ENCODE data around the gene TMIGD1. TPM values are rescaled to one million over a fixed set of nuclear protein-coding genes. Genes with fewer than 3 reads are reported as not detected.
A peak's percentile ranks its signal among the peaks of the same experiment; 100 is the strongest.

TMIGD1 gene
- total RNA-seq, 2 experiments from 2014 or later, result not detected

DNA sequence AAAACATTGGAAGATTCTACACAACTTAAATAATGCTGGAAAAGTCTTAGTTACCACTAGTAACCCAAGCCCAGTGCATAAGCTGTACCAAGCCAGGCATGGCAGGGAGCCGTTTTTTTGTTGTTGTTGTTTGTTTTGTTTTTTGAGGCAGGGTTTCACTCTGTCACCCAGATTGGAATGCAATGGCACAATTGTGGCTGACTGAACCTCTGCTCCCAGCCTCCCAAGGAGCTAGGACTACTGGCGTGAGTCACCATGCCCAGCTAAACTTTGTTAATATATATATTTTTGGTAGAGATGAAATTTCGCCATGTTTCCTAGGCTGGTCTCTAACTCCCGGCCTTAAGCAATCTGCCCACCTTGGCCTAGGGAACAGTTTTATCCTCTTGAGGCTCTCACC is 564 bp upstream of the TMIGD1 start:
- ChIA-PET CTCF (interaction anchor here (1.0 to 1.2 kb wide), 2 partner anchors 11 to 491 kb away, joined by 3 read pairs; partner anchors contain the start of gene CRLF3), POLR2A (interaction anchor here (0.7 to 2.7 kb wide), 3 partner anchors 11 to 153 kb away, joined by 3 to 38 read pairs (median 4); no protein-coding TSS in a partner anchor)
- TF ChIP-seq, protein P1, sequence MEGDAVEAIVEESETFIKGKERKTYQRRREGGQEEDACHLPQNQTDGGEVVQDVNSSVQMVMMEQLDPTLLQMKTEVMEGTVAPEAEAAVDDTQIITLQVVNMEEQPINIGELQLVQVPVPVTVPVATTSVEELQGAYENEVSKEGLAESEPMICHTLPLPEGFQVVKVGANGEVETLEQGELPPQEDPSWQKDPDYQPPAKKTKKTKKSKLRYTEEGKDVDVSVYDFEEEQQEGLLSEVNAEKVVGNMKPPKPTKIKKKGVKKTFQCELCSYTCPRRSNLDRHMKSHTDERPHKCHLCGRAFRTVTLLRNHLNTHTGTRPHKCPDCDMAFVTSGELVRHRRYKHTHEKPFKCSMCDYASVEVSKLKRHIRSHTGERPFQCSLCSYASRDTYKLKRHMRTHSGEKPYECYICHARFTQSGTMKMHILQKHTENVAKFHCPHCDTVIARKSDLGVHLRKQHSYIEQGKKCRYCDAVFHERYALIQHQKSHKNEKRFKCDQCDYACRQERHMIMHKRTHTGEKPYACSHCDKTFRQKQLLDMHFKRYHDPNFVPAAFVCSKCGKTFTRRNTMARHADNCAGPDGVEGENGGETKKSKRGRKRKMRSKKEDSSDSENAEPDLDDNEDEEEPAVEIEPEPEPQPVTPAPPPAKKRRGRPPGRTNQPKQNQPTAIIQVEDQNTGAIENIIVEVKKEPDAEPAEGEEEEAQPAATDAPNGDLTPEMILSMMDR (IDR thresholded peaks at IDR 0.05), result no peak
- Mint-ChIP-seq H3K4me3 (no peak overlapping the region), H3K27me3 (no peaks in the 10 kb centered on the region), H3K36me3 (ENCODE audit: low read depth) (no peaks in the 10 kb centered on the region), H3K4me1 (ENCODE audit: low read depth) (peaks cover 47% of the 10 kb centered on the region), H3K27ac (peak overlapping the region; percentile 45), H3K9me3 (no peaks in the 10 kb centered on the region)
- intact Hi-C loops (cut with DNase I, micrococcal nuclease), result no loop called here
- ATAC-seq (ENCODE audit: poor library complexity) (no peak), DNase-seq (no peak)
- peaks cover 25% of the 10 kb centered on the region for H3K4me1 ChIP-seq (ENCODE audit: insufficient read depth, low read length)
- H3K4me3 ChIP-seq (ENCODE audit: low read length), result no peak overlapping the region
- no peak overlapping the region for H3K27ac ChIP-seq (ENCODE audit: low read depth in 1 of 2, low read length in 2 of 2)
- H3K9me3 ChIP-seq (ENCODE audit: control insufficient read depth in 1 of 2, insufficient read depth in 1 of 2, low read length in 2 of 2), result no peaks in the 10 kb centered on the region
- no peaks in the 10 kb centered on the region for H3K36me3 ChIP-seq (ENCODE audit: insufficient read depth, low read length)
- H3K27me3 ChIP-seq (ENCODE audit: control insufficient read depth in 1 of 2, insufficient read depth in 2 of 2, low read length in 2 of 2), result no peaks in the 10 kb centered on the region

DNA sequence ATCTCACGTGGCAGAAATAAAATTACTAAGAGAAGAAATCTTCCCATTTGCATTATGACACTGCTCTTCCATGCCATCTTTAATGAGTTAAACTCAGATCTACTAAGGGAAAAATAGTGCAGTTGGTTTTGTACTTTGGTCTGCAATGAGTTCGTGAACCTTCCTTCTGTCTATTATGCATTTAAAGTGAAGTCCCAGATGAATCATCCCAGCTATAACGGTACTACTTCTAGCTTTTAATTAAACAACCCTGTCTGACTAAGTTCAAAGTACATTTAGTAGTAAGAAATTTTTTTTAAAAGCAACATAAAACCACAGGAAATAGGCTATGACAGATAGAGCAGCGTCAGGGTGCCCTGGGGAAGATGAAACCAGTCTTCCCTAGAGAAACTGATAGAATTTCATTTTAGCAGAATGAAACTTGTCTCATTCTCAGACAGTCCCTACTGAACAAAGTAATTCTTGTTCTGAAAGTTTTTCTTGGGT is 1.8 kb downstream of the TMIGD1 start:
- intact Hi-C loops (cut with DNase I, micrococcal nuclease), result loop anchor here in 1 of 2 experiments (1.0 kb wide), 2 partner anchors 9 to 41 kb away; partner anchors contain the start of gene BLMH
- ChIA-PET POLR2A (interaction anchor here (0.6 to 2.6 kb wide), 7 partner anchors 9 to 1622 kb away, joined by 3 to 45 read pairs (median 3); partner anchors contain the start of genes BLMH and CPD), CTCF (interaction anchor here (0.7 to 1.4 kb wide), 2 partner anchors 31 to 33 kb away, joined by 3 to 4 read pairs; no protein-coding TSS in a partner anchor)
- Histone ChIP-seq H3K27me3 (ENCODE audit: control insufficient read depth in 1 of 2, insufficient read depth in 2 of 2, low read length in 2 of 2) (no peaks in the 10 kb centered on the region), H3K4me3 (ENCODE audit: low read length) (no peak overlapping the region), H3K36me3 (ENCODE audit: insufficient read depth, low read length) (no peaks in the 10 kb centered on the region), H3K9me3 (ENCODE audit: control insufficient read depth in 1 of 2, insufficient read depth in 1 of 2, low read length in 2 of 2) (no peaks in the 10 kb centered on the region), H3K27ac (ENCODE audit: low read depth in 1 of 2, low read length in 2 of 2) (peak overlapping the region; percentile 60 to 64), H3K4me1 (ENCODE audit: insufficient read depth, low read length) (peaks cover 30% of the 10 kb centered on the region)
- Mint-ChIP-seq H3K36me3 (ENCODE audit: low read depth) (no peaks in the 10 kb centered on the region), H3K4me3 (peak overlapping the region; percentile 72), H3K27ac (peak overlapping the region; percentile 82), H3K9me3 (no peaks in the 10 kb centered on the region), H3K27me3 (no peaks in the 10 kb centered on the region), H3K4me1 (ENCODE audit: low read depth) (peaks cover 56% of the 10 kb centered on the region)
- ATAC-seq (ENCODE audit: poor library complexity), result peak; percentile 87
- TF ChIP-seq, protein P1 (IDR thresholded peaks at IDR 0.05), result no peak
- peak in 13 of 14 experiments; percentile 23 to 89 (median 49) for DNase-seq

DNA sequence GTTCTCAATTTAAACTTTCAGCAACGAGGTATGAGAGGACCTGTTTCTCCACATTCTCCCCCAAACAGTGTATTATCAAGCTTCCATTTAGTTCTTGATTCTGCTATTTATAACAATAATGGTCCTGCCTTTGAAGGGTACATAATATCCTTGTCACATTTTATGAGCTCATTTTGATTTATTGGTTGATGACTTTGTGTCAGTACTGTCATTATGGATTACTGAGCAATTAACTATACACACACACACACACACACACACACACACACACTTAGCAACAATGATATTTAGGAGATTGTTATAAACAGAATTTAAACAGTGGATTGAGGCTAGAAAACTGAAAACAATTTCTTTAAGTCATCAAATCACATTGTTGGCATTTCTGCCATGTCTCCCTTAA is 7.0 kb downstream of the TMIGD1 start:
- Mint-ChIP-seq H3K27me3 (no peaks in the 10 kb centered on the region), H3K27ac (peak overlapping the region; percentile 13), H3K9me3 (no peaks in the 10 kb centered on the region), H3K4me3 (no peak overlapping the region), H3K4me1 (ENCODE audit: low read depth) (peaks cover 73% of the 10 kb centered on the region), H3K36me3 (ENCODE audit: low read depth) (no peaks in the 10 kb centered on the region)
- H3K36me3 ChIP-seq (ENCODE audit: insufficient read depth, low read length), result no peaks in the 10 kb centered on the region
- H3K27me3 ChIP-seq (ENCODE audit: control insufficient read depth in 1 of 2, insufficient read depth in 2 of 2, low read length in 2 of 2), result no peaks in the 10 kb centered on the region
- H3K4me1 ChIP-seq (ENCODE audit: insufficient read depth, low read length), result peaks cover 50% of the 10 kb centered on the region
- TF ChIP-seq, protein P1 (IDR thresholded peaks at IDR 0.05), result no peak
- H3K27ac ChIP-seq (ENCODE audit: low read depth in 1 of 2, low read length in 2 of 2), result no peak overlapping the region
- H3K9me3 ChIP-seq (ENCODE audit: control insufficient read depth in 1 of 2, insufficient read depth in 1 of 2, low read length in 2 of 2), result no peaks in the 10 kb centered on the region
- POLR2A ChIA-PET, result interaction anchor here (2.8 kb wide), 1 partner anchor 35 kb away, joined by 8 read pairs; the partner anchor contains the start of gene BLMH
- CTCF ChIA-PET, result interaction anchor here (1.4 to 2.1 kb wide), 2 partner anchors 10 to 24 kb away, joined by 4 to 9 read pairs; no protein-coding TSS in a partner anchor
- intact Hi-C loops (cut with DNase I, micrococcal nuclease), result no loop called here
- H3K4me3 ChIP-seq (ENCODE audit: low read length), result no peak overlapping the region
- no peak for DNase-seq
- ATAC-seq (ENCODE audit: poor library complexity), result no peak
